Measurements from ENCODE around the gene CASP12. TPM values are rescaled to one million over a fixed set of nuclear protein-coding genes. Genes with fewer than 3 reads are reported as not detected.

The CASP12 gene
- total RNA-seq, 1 donor from 2014 or later = 2.3 TPM

DNA sequence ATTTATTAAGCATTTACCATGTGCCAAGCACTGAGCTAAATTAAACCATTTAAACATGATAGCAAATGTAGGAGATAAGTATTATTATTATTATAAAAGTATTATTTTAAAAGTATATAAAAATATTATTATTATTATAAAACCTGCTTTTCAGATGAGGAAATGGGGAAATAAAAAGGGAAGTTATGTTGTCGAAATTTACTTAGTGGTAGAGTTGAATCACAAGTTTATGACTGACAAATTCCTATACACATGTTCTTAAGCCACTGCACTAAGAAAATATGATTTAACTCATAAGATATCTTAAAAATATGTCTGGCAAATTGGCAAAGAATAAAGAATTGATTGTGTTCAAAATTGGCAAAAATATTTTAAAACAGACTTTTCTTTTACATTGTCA, 53.8 kb downstream of the CASP12 start:
- ATAC-seq = no peak
- no peak for DNase-seq (ENCODE audit: low spot score)
- intact Hi-C loops (cut with DNase I) = no loop called here

DNA sequence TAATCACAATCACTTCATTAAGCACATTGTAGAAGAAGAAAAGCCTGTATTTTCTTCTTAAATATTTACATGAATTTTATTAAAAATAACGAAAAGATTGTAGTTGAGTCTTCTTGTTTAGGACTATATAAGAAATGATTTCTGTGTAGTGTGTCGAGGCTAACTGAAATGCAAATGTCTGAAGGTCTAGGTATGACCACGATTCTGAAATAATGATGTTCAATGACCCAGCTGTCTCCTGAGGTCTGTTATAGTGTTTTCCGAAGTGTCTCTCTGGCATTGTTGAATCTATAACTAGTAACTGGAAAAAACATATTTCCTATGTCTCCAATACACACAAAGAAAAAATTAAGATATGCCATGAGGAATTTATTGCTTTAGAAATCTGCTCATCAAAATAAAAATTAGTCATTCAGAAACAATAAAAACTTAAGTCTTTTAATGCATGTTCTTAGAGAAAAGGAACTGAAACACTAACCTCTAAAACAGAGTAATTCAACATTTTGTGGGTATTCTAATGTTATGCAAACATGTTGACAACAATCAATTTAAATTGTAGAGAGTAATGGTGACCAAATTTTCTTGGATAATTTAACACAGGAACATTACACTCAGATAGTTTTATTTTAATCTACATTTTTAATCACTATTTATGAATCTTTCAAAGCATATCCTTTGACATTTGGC, 55.0 kb downstream of the CASP12 start:
- intact Hi-C loops (cut with DNase I) = no loop called here
- DNase-seq (ENCODE audit: low spot score) = no peak
- no peak for ATAC-seq

DNA sequence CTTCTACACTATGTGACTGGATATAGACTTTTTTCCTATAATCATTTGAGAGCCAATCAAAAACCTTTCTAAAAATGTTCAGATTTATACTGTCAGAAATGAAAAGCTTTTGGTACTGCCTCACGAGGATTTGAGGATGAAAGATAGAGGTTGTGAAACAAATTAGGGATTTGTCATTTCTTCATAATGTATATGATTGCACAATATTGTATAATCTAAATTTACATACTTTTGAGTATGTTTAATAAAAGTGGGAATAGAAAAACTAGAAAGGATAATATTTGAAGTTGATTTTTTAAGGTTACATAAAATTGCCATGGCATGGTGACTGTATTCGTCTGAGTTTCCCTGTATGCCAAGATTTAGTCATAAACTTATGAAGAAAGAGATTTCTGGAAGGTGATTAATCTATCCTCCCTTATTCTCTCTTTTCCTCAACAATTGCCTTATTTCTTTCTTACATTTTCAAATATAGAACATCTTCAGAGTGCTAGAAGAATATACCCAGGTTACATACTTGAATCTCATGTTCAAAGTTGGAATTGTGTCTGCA, 56.2 kb downstream of the CASP12 start:
- DNase-seq (ENCODE audit: low spot score) (no peak), ATAC-seq (no peak)
- intact Hi-C loops (cut with DNase I) = no loop called here

DNA sequence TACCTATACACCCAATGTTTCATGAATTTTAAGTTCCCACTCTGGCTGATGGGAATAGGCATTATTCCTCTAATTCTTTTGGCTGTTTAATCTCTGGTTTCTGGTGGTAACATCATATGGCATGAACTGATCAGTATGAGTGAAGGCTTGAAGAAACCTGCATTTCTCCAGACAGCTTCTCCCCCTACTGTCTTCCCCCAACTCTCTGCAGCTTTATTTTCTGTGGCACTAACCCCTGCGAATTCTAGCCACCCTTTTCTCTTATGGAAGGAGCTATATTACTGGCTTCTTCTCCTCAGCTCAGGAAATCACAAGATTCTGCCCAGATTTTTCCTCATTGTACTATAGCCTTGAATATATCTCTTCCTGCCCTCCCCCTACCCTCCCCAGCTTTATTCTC, 57.1 kb downstream of the CASP12 start:
- DNase-seq (ENCODE audit: low spot score) = no peak
- intact Hi-C loops (cut with DNase I) = no loop called here
- no peak for ATAC-seq

DNA sequence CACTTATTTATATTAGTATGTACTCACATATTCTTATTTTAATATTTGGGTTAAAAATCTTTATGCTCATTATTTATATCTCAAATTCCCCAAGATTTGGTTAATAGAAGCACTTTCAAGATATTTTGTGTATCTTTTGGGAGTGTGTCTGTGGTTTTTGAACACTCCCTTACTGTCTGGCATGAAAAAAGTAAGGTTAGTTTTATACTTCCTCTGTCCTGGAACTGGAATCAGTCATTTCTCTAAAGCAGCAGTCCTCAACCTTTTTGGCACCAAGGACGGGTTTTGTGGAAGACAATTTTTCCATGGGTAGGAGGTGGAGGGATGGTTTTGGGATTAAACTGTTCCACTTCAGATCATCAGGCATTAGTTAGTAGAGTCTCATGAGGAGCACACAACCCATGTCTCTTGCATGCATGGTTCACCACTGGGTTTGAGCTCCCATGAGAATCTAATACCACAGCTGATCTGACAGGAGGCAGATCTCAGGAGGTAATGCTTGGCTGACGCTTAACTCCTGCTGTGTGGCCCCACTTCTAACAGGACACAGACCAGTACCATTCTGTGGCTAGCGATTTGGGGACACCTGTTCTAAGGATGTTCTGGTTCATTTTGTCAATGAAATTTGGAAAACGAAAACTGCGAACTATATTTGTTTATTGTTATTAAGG, 60.2 kb downstream of the CASP12 start:
- ATAC-seq (no peak), DNase-seq (ENCODE audit: low spot score) (no peak)
- intact Hi-C loops (cut with DNase I) = no loop called here

DNA sequence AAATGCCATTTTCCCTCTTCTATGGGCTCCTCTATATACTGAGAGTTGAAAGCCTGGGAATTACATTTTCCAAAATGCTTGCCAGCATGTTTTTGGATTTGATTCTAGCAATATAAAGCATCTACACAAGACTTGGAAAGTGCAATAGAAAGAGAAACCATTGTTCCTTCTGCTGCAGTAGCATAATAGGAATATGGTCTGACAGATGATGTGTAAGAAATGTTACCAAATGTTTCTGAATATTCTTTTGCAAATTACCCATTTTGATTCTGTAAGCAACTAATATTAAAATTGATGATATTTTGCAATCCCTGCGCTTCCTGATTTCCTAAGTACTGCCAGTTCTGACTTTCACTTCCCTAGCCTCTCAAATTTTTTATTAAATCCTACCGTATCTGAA, 61.6 kb downstream of the CASP12 start:
- intact Hi-C loops (cut with DNase I) = no loop called here
- DNase-seq (ENCODE audit: low spot score) = no peak
- peak; percentile 55 for ATAC-seq

Other genes with a start within 250 kb of the CASP12 start
- 68.1 TPM for gene CASP4, start 70.1 kb upstream of the CASP12 start, total RNA-seq
- gene CASP5, start 124.7 kb upstream of the CASP12 start, total RNA-seq = 0.76 TPM
- 31.9 TPM for gene CASP1, start 136.7 kb upstream of the CASP12 start, total RNA-seq
- 40.4 TPM for gene CARD16, start 146.9 kb upstream of the CASP12 start, total RNA-seq
- not detected for gene CARD18, start 241.3 kb upstream of the CASP12 start, total RNA-seq

Data from sciatic nerve (tissue), 2 donors.